KOPT-K1 (cell line): Measurements from ENCODE around the gene NOTCH4.

Experiments
- H3K27ac ChIP-seq: fragments of 200-600 bp; sonication (generic); 2 replicates; pipeline ENCODE4 v1.5.1; 2016; ENCODE audit warnings: antibody characterized with exemption, mild to moderate bottlenecking, low read depth, low read length; ENCODE audit not compliant: poor library complexity, severe bottlenecking
- H3K36me3 ChIP-seq: fragments of 200-600 bp; sonication (generic); 2 replicates; pipeline ENCODE4 v1.5.1; 2017; ENCODE audit warnings: antibody characterized with exemption, mild to moderate bottlenecking, low read length, moderate library complexity; ENCODE audit not compliant: insufficient read depth
- H3K9me3 ChIP-seq: fragments of 200-600 bp; sonication (generic); 2 replicates; pipeline ENCODE4 v1.5.1; 2017; ENCODE audit warnings: antibody characterized with exemption, low read length, mild to moderate bottlenecking; ENCODE audit not compliant: insufficient read depth, poor library complexity, severe bottlenecking

NOTCH4 gene

DNA sequence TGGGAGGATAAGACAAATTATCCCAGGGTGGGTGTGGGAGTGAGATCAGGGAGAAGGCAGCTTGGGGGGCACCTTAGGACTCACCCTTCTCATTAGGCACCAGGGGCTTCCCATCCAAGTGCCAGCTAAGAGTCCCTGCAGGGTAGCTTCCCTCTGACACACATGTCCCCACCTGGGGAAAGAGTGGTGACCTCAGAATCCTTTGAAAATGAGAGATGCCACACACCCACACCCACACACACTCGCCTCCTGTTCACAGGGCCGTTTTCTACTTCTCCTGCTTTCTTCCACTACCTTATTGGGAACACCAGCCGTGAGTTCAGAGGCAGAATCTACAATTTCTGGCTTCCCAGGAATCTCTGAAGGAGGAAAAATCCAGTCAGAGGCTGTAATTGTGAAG lies 40.8 kb downstream of the NOTCH4 start:
- peaks cover 75% of the 10 kb centered on the region for H3K36me3 ChIP-seq
- no peaks in the 10 kb centered on the region for H3K9me3 ChIP-seq
- H3K27ac ChIP-seq, result no peak overlapping the region

DNA sequence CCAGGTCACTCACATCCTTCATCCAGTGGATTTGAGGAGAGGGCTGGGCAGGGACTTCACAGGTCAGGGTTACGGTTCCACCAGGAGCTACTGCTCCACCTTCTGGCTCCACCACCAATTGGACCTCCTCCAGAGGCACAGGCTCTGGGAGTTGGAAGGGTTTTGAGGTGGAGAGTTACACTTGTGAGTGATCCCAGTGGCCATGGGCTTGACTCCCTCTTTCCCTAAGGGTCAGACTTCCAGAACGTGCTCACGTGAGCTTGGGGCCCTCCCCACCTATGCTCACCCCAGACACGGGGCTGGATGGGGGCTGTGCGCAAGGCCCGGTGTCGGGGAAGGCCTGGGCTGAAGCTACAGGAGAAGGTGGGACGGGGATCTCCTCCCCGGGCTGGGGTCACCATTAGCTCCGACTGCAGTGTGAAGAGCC lies 41.3 kb downstream of the NOTCH4 start:
- Histone ChIP-seq H3K36me3 (peaks cover 70% of the 10 kb centered on the region), H3K27ac (no peak overlapping the region), H3K9me3 (no peaks in the 10 kb centered on the region)

DNA sequence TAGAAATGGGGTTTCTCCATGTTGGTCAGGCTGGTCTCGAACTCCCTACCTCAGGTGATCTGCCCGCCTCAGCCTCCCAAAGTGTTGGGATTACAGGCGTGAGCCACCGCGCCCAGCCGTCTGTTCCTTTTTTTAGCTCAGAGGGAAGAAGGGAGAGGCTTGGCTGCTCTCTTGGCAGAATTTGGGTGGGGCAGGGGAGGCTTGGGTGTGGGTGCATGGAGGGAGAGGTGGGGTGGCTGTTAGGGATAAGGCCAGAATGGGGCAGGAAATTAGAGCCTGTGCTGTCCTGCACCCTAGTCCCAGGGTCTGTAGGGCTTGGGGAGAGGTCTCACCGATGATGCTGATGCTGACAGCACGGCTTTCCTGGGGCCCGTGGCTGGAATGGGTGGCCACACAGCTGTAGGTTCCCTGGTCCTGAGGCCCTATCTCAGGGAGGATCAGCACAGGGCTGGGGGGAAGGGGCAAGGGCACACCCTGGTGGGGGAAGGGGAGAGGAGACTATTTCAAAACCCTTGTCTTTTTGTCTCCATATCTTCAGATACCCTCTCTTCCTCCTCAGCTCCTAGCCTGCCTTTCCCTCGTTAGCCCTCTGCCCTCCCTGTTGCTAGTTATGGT lies 41.8 kb downstream of the NOTCH4 start:
- Histone ChIP-seq H3K36me3 (peaks cover 65% of the 10 kb centered on the region), H3K27ac (no peak overlapping the region)

DNA sequence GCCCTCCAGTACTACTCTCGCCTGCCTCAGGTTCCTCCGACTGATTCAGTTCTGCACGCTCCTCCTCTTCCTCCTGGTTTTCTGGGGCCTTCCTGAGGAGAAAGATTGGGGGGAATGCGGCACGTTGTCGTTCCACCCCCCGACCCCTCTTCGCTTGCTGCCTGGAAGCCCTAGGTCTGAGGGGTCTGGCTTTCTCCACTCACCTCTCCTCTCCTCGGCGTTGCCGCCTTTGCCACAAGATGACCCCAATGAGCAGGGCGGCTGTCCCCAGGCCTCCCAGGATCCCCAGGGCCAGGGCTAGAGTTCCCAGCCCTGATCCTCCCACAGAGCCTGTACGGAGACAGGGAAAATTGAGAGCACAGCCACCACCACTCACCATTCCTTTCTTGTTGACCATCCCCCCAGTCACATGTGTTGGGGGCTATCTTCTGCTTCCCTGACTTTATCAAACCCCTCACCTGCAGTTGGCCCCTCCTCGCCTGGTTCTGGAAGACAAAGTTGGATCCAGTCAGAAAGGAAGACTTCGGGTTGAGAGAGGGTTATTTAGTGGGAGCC lies 42.6 kb downstream of the NOTCH4 start:
- no peak overlapping the region for H3K27ac ChIP-seq
- H3K9me3 ChIP-seq, result no peaks in the 10 kb centered on the region
- peaks cover 57% of the 10 kb centered on the region for H3K36me3 ChIP-seq

More for the DNA sequence above, 41.8 kb downstream of the NOTCH4 start:
- no peaks in the 10 kb centered on the region for H3K9me3 ChIP-seq

DNA sequence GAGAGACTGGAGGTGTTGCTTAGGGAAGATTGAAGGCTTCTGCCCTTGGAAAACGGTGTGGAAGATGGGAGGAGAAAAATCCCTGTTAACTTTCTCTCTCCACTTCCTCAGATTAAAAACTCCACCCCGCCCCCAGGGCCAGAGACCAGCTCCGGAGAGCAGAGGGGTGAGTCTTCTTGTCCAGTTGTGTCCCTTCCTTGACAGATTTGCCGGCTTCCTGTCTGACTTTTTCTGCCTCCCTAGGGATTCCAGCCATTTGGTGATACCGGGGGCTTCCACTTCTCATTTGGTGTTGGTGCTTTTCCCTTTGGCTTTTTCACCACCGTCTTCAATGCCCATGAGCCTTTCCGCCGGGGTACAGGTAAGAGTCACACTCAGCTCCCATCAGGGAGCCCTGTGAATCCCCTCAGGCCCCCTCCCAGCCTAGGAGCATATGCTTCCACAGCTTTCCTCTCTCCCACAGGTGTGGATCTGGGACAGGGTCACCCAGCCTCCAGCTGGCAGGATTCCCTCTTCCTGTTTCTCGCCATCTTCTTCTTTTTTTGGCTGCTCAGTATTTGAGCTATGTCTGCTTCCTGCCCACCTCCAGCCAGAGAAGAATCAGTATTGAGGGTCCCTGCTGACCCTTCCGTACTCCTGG lies 44.0 kb downstream of the NOTCH4 start:
- Histone ChIP-seq H3K27ac (peak overlapping the region; percentile 83), H3K36me3 (peaks cover 49% of the 10 kb centered on the region), H3K9me3 (no peaks in the 10 kb centered on the region)

- Histone ChIP-seq H3K27ac (peak overlapping the region; percentile 83), H3K9me3 (no peaks in the 10 kb centered on the region), H3K36me3 (peaks cover 41% of the 10 kb centered on the region)
These were observed 45.1 kb downstream of the NOTCH4 start for GRCh38 chr6:32178547-32179440.

DNA sequence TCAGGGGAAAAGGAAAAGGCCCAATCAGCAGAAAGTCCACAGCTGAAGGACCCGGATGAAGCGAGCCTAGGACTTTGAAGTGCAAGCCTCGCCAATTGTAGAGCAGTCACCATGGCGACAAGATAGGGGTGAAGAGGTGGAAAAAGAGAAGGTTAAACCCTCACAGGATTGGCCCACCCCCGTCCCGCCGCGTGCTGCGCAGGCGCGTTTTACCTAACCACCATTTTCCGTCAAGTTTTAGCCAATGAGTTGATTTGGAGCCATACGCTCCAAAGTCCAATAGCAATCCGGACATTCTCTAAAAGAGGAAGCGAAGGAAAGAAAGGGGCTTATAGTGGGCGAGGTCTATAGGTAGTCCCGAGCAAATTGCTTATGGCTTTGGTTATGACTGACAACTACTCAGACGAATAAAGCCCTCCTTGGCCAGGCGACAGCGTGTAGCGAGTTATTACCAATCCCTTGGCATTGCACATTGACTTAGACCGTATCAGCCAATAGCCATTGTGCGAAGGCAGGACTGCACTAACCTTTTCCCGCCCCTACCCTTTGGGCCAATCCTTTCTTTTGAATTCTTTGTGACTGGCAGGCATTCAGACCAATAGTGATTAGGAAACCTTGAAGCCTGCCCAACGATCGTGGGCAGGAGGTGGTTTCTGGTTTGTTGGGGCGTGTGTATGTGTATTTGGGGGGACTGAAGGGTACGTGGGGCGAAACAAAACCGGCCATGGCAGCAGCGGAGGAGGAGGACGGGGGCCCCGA lies 45.9 kb downstream of the NOTCH4 start, which contains the start of gene RNF5:
Gene RNF5, plus strand, starts transcription at position 618 of the 759 bp plus-strand sequence. Its CDS starts 107 bp downstream, at position 725.
- H3K9me3 ChIP-seq, result no peaks in the 10 kb centered on the region
- peak within 1 kb of the TSS; percentile 83 for H3K27ac ChIP-seq
- H3K36me3 ChIP-seq, result peaks cover 33% of the 10 kb centered on the region

DNA sequence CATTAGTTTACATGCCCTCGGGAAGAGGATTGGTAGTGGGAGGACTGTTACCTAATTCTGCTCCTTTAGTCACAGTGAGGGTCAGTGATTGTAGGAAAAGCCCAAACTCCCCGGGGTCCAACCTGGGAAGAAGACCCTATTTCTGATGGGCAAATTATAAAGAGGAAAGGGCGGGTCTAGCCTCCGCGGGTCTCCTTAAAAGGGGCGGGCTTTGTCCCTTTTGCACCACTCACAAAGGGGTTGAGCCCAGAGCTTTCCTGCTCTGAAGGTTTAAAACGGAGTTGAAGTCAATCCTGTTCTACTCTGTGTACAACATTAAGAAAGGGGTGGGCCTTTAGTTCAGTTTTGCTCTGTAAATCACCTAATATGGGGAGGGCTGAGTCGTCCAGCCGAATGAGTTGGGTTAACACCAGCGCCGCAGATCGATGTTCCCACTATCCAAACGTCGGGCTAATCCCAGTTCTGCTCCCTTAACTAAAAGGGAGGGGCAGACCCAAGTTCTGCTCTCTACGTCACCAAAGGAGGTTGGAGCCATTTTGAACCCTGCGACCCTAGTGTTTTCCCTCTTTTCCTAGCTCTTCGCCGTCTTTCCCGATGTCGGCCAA lies 46.6 kb downstream of the NOTCH4 start:
- Histone ChIP-seq H3K27ac (peak overlapping the region; percentile 83), H3K36me3 (peaks cover 26% of the 10 kb centered on the region), H3K9me3 (no peaks in the 10 kb centered on the region)

DNA sequence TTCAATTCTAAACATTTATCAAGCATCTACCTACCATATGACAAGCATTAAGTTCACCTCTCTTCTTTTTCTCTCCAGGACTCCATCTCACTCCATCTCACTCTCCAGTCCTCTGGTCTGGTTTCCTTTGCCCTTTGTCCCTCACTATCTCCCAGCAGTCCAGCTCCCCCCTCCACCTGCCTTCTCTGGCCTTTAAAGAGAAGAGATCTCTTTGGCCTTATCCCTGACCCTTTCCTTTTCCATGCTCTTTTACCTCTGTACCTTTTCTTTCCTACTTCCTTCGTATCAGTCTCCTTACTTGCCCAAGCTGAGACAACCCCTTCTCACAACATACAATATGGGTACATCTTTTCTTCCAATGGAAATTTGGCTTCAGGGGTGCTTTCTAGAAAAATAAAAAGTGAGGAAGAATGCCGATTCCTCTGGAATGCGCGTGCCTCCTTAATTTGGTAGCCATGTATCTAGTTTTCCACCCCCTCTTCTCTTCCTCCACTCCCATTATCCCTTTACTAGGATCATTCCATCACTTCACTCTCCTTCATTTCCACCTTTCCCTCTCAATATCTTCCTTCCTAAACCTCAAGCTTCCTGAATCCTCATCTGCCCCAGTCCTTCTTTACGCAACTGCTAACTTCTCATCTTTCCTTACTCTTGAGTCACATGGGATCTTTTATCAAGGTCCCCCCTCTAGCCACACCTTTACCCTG lies 47.2 kb downstream of the NOTCH4 start:
- Histone ChIP-seq H3K9me3 (no peaks in the 10 kb centered on the region), H3K36me3 (peaks cover 20% of the 10 kb centered on the region), H3K27ac (peak overlapping the region; percentile 83)

DNA sequence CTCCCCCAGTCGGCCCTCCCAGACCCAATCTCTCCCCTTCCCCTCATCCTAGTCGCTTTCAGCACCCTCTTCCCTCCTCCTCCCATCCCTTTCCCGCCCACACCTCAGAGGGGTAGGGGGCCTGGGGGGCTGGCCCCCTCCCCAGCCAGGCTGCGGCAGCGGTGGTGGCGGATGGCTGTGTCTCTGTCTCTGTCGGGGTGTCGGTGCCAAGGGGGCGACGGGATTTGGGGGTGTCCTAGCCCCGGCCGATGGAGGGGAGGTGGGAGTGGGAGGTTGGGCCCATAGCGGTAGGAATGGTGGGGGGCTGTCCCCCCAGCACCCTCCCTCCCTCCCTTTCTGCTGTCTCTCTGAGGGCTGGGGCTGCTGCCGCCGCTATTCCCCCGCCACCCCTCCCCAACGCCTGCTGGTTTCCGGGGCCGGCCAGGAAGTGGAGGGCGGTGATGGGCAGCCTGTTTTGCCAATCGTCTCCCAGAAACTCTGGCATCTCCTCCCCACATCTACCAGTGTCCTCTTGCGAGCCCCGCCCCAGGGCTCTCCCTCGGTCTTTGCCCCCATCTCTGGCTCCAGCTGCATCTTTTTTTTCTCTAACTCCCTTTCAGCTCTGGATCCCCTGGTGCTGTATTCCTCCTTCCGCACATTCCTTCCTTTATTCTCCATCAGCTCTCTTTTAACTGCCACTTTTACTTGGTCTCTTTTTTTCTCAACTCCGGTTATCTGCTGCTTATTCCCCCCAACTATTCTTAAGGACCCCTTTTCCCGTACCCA lies 48.0 kb downstream of the NOTCH4 start, which contains the start of gene AGPAT1:
Gene AGPAT1, minus strand, starts transcription at position 374 of the 765 bp plus-strand sequence. CDS start 4,588 bp downstream, outside the sequence.
- Histone ChIP-seq H3K36me3 (peaks cover 17% of the 10 kb centered on the region), H3K27ac (peak within 1 kb of the TSS; percentile 83), H3K9me3 (no peaks in the 10 kb centered on the region)

GRCh38 chr6:32175322-32175710 lies 48.6 kb downstream of the NOTCH4 start:
- peak overlapping the region; percentile 83 for H3K27ac ChIP-seq

DNA sequence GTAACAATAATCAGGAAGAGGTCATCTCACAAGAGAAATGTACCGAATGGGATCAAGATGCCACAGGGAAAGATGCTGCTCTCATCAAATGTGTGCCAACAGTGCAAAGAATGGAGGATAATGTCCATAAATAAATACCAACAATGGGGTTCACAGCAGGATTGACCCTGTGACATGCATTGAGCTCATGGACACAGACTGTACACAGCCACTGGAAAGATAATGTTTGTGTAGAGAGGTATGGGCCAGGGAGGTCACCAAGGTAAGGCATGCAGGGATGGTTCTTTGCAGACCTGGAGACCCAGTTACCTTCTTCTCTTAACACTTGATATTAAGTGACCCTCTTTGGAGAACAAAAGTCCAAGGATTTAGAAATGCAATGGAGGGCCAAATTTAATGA lies 49.5 kb downstream of the NOTCH4 start:
- Histone ChIP-seq H3K36me3 (peaks cover 20% of the 10 kb centered on the region), H3K27ac (no peak overlapping the region), H3K9me3 (no peaks in the 10 kb centered on the region)

More at GRCh38 chr6:32175322-32175710, 48.6 kb downstream of the NOTCH4 start:
- Histone ChIP-seq H3K36me3 (peaks cover 17% of the 10 kb centered on the region), H3K9me3 (no peaks in the 10 kb centered on the region)
